HepG2 (cell line): ENCODE data around the gene UBALD1. TPM values are rescaled to one million over a fixed set of nuclear protein-coding genes. Genes with fewer than 3 reads are reported as not detected.
A peak's percentile ranks its signal among the peaks of the same experiment; 100 is the strongest.

Source experiments
- BRD4 ChIP-seq: sonication (generic); formaldehyde crosslinking; IDR thresholded peaks from 2 replicates; pipeline ENCODE4 v1.4.0; 2020; ENCODE audit warnings: missing genetic modification reagents
- NKX3-1 ChIP-seq: sonication (generic); formaldehyde crosslinking; IDR thresholded peaks from 2 replicates; pipeline ENCODE4 v1.5.0; 2020; ENCODE audit warnings: missing genetic modification reagents
- RXRA ChIP-seq: sonication (generic); formaldehyde crosslinking; IDR thresholded peaks from 2 replicates; pipeline ENCODE4 v1.5.1; 2020; ENCODE audit warnings: missing genetic modification reagents
- ZNF343 ChIP-seq: sonication (generic); formaldehyde crosslinking; IDR thresholded peaks from 2 replicates; pipeline ENCODE4 v1.4.0; 2020; ENCODE audit warnings: mild to moderate bottlenecking, missing genetic modification reagents
- ZNF724P ChIP-seq: sonication (generic); formaldehyde crosslinking; IDR thresholded peaks from 2 replicates; pipeline ENCODE4 v1.8.0; 2022; ENCODE audit warnings: missing genetic modification reagents, borderline replicate concordance
- ZNF891 ChIP-seq: sonication (generic); formaldehyde crosslinking; IDR thresholded peaks from 2 replicates; pipeline ENCODE4 v1.5.0; 2020; ENCODE audit warnings: mild to moderate bottlenecking, missing genetic modification reagents
- ZSCAN31 ChIP-seq: sonication (generic); formaldehyde crosslinking; IDR thresholded peaks from 2 replicates; pipeline ENCODE4 v1.5.0; 2020; ENCODE audit warnings: low read depth, mild to moderate bottlenecking, missing genetic modification reagents
- polyA plus RNA-seq, 8 experiments: library from polyadenylated mRNA; depleted of rRNA in 3 of 8; stranded (reverse) in 7 of 8; unstranded in 1 of 8; fragments of >200 nt; fragmentation: Illumina TruSeq in 4 of 8; extraction: Trizol in 4 of 8; gene quantifications; 2 replicates each; pipeline versions ENCODE4 v1.2.1 to v1.2.3, GENCODE V29; 2011 to 2016; ENCODE audit warnings: low read depth in 4 of 8, missing spikeins in 1 of 8, mixed read lengths in 1 of 8; ENCODE audit not compliant: insufficient read depth in 1 of 8
- total RNA-seq, 5 experiments: library from RNA; depleted of rRNA; stranded (reverse); fragments of >200 nt; fragmentation: Illumina TruSeq; extraction: Trizol; gene quantifications; 2 replicates each; pipeline ENCODE4 v1.2.3, GENCODE V29; 2016; ENCODE audit warnings: low read depth in 1 of 5
- TF ChIP-seq, protein P1 (sequence below): sonication (generic); formaldehyde crosslinking; IDR thresholded peaks from 2 replicates; pipeline ENCODE4 v1.4.0; 2020; ENCODE audit warnings: missing genetic modification reagents, mild to moderate bottlenecking, borderline replicate concordance
- TF ChIP-seq, protein P2 (sequence below): sonication (generic); formaldehyde crosslinking; IDR thresholded peaks from 2 replicates; pipeline ENCODE4 v1.4.0; 2020; ENCODE audit warnings: missing genetic modification reagents
- TF ChIP-seq, protein P3 (sequence below): sonication (generic); formaldehyde crosslinking; IDR thresholded peaks from 2 replicates; pipeline ENCODE4 v1.8.0; 2022; ENCODE audit warnings: mild to moderate bottlenecking, missing genetic modification reagents, borderline replicate concordance
- TF ChIP-seq, protein P4 (sequence below): sonication (generic); formaldehyde crosslinking; IDR thresholded peaks from 2 replicates; pipeline ENCODE4 v1.5.0; 2020; ENCODE audit warnings: mild to moderate bottlenecking, missing genetic modification reagents, moderate library complexity
- TF ChIP-seq, protein P5 (sequence below): sonication (generic); formaldehyde crosslinking; IDR thresholded peaks from 2 replicates; pipeline ENCODE4 v1.4.0; 2020; ENCODE audit warnings: missing genetic modification reagents
- TF ChIP-seq, protein P6 (sequence below): sonication (generic); formaldehyde crosslinking; IDR thresholded peaks from 2 replicates; pipeline ENCODE4 v1.5.1; 2020; ENCODE audit warnings: mild to moderate bottlenecking, moderate library complexity, missing genetic modification reagents

The UBALD1 gene
- total and polyA plus RNA-seq, 2 of the 13 experiments (the other 11 are each of a cell fraction or from before 2014, with no cell fraction given): 6.8 to 12.3 TPM

DNA sequence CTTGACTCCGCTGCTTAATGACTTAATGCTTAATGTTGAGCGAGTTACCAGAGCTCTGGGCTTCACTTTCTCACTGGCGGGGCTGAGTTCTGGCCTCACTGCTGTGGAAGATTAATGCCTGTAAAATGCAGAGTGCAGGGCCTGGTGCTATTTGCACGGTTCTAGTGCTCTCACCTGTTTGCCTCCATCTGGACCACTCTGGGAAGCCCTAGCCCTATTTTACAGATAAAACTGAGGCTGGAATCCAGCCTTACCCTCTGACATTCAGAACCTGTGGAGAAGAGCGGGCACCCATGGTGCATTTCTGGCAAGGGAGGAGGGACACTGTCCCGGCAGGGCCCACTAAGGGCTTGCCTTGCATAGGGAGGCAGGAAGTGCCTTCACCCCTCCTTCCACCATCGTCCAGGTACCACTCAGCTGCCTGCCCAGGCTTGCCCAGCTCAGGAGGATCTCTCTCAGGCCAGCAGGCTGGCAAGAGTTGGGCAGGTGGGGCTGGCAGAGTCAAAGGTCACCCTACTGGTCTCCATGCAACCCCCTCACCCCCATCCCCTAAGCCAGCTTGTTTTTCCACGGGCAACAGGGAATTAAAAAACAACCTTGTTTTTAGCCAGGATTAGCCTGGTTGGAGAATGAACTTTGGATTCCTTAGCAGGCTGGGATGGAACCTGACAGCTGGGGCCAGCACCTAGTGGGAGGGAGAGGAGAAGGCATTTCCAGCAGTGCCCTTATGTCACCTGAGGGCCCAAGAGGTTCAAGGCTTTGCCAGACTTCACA lies 4.1 kb upstream of the UBALD1 start (continued):
- TF ChIP-seq, protein P1, sequence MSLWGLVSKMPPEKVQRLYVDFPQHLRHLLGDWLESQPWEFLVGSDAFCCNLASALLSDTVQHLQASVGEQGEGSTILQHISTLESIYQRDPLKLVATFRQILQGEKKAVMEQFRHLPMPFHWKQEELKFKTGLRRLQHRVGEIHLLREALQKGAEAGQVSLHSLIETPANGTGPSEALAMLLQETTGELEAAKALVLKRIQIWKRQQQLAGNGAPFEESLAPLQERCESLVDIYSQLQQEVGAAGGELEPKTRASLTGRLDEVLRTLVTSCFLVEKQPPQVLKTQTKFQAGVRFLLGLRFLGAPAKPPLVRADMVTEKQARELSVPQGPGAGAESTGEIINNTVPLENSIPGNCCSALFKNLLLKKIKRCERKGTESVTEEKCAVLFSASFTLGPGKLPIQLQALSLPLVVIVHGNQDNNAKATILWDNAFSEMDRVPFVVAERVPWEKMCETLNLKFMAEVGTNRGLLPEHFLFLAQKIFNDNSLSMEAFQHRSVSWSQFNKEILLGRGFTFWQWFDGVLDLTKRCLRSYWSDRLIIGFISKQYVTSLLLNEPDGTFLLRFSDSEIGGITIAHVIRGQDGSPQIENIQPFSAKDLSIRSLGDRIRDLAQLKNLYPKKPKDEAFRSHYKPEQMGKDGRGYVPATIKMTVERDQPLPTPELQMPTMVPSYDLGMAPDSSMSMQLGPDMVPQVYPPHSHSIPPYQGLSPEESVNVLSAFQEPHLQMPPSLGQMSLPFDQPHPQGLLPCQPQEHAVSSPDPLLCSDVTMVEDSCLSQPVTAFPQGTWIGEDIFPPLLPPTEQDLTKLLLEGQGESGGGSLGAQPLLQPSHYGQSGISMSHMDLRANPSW (CRISPR knock-in tag): 0 out of 2 replicates have a peak, but pooled peaks have one; percentile 41
- 0 out of 2 replicates have a peak, but pooled peaks have one; percentile 77 for TF ChIP-seq ZNF891 (CRISPR knock-in tag)
- TF ChIP-seq ZNF724P (CRISPR knock-in tag): 0 out of 2 replicates have a peak, but pooled peaks have one; percentile 9
- TF ChIP-seq, protein P2, sequence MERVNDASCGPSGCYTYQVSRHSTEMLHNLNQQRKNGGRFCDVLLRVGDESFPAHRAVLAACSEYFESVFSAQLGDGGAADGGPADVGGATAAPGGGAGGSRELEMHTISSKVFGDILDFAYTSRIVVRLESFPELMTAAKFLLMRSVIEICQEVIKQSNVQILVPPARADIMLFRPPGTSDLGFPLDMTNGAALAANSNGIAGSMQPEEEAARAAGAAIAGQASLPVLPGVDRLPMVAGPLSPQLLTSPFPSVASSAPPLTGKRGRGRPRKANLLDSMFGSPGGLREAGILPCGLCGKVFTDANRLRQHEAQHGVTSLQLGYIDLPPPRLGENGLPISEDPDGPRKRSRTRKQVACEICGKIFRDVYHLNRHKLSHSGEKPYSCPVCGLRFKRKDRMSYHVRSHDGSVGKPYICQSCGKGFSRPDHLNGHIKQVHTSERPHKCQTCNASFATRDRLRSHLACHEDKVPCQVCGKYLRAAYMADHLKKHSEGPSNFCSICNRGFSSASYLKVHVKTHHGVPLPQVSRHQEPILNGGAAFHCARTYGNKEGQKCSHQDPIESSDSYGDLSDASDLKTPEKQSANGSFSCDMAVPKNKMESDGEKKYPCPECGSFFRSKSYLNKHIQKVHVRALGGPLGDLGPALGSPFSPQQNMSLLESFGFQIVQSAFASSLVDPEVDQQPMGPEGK (CRISPR knock-in tag): peak; percentile 22; the same call in 1 of the 2 replicates
- TF ChIP-seq, protein P3, sequence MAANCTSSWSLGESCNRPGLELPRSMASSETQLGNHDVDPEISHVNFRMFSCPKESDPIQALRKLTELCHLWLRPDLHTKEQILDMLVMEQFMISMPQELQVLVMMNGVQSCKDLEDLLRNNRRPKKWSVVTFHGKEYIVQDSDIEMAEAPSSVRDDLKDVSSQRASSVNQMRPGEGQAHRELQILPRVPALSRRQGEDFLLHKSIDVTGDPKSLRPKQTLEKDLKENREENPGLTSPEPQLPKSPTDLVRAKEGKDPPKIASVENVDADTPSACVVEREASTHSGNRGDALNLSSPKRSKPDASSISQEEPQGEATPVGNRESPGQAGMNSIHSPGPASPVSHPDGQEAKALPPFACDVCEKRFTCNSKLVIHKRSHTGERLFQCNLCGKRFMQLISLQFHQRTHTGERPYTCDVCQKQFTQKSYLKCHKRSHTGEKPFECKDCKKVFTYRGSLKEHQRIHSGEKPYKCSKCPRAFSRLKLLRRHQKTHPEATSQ (CRISPR knock-in tag): no peak
- TF ChIP-seq BRD4: 0 out of 2 replicates have a peak, but pooled peaks have one; percentile 34
- TF ChIP-seq ZNF343 (CRISPR knock-in tag): no peak
- peak; percentile 36; the same call in 1 of the 2 replicates for TF ChIP-seq NKX3-1 (CRISPR knock-in tag)
- no peak for TF ChIP-seq ZSCAN31 (CRISPR knock-in tag)
- TF ChIP-seq, protein P4, sequence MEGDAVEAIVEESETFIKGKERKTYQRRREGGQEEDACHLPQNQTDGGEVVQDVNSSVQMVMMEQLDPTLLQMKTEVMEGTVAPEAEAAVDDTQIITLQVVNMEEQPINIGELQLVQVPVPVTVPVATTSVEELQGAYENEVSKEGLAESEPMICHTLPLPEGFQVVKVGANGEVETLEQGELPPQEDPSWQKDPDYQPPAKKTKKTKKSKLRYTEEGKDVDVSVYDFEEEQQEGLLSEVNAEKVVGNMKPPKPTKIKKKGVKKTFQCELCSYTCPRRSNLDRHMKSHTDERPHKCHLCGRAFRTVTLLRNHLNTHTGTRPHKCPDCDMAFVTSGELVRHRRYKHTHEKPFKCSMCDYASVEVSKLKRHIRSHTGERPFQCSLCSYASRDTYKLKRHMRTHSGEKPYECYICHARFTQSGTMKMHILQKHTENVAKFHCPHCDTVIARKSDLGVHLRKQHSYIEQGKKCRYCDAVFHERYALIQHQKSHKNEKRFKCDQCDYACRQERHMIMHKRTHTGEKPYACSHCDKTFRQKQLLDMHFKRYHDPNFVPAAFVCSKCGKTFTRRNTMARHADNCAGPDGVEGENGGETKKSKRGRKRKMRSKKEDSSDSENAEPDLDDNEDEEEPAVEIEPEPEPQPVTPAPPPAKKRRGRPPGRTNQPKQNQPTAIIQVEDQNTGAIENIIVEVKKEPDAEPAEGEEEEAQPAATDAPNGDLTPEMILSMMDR (CRISPR knock-in tag): peak; percentile 29; the same call in 1 of the 2 replicates
- peak; percentile 18; the same call in 1 of the 2 replicates for TF ChIP-seq RXRA (CRISPR knock-in tag)
- TF ChIP-seq, protein P5, sequence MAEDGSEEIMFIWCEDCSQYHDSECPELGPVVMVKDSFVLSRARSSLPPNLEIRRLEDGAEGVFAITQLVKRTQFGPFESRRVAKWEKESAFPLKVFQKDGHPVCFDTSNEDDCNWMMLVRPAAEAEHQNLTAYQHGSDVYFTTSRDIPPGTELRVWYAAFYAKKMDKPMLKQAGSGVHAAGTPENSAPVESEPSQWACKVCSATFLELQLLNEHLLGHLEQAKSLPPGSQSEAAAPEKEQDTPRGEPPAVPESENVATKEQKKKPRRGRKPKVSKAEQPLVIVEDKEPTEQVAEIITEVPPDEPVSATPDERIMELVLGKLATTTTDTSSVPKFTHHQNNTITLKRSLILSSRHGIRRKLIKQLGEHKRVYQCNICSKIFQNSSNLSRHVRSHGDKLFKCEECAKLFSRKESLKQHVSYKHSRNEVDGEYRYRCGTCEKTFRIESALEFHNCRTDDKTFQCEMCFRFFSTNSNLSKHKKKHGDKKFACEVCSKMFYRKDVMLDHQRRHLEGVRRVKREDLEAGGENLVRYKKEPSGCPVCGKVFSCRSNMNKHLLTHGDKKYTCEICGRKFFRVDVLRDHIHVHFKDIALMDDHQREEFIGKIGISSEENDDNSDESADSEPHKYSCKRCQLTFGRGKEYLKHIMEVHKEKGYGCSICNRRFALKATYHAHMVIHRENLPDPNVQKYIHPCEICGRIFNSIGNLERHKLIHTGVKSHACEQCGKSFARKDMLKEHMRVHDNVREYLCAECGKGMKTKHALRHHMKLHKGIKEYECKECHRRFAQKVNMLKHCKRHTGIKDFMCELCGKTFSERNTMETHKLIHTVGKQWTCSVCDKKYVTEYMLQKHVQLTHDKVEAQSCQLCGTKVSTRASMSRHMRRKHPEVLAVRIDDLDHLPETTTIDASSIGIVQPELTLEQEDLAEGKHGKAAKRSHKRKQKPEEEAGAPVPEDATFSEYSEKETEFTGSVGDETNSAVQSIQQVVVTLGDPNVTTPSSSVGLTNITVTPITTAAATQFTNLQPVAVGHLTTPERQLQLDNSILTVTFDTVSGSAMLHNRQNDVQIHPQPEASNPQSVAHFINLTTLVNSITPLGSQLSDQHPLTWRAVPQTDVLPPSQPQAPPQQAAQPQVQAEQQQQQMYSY (CRISPR knock-in tag): no peak
- TF ChIP-seq, protein P6, sequence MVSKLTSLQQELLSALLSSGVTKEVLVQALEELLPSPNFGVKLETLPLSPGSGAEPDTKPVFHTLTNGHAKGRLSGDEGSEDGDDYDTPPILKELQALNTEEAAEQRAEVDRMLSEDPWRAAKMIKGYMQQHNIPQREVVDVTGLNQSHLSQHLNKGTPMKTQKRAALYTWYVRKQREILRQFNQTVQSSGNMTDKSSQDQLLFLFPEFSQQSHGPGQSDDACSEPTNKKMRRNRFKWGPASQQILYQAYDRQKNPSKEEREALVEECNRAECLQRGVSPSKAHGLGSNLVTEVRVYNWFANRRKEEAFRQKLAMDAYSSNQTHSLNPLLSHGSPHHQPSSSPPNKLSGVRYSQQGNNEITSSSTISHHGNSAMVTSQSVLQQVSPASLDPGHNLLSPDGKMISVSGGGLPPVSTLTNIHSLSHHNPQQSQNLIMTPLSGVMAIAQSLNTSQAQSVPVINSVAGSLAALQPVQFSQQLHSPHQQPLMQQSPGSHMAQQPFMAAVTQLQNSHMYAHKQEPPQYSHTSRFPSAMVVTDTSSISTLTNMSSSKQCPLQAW (CRISPR knock-in tag): peak; percentile 34; the same call in 1 of the 2 replicates
